B cell (primary cell): Measurements from ENCODE around the gene ANKLE1. TPM values are rescaled to one million over a fixed set of nuclear protein-coding genes. Genes with fewer than 3 reads are reported as not detected.

Experiments used
- ATAC-seq: fragments of 200-7000 bp; cut with Tn5 transposase; one replicate; pipeline ENCODE4 v1.10.0; 2021; ENCODE audit warnings: low read depth, mild to moderate bottlenecking, moderate number of reproducible peaks, moderate library complexity
- CTCF ChIA-PET: fragments of 350-600 bp; sonication (Branson Sonifier 250); formaldehyde crosslinking; loops from one replicate; lab custom pipeline; 2021; ENCODE audit warnings: antibody characterized with exemption, inconsistent platforms; lab: Charles Lee
- POLR2A ChIA-PET: fragments of 350-600 bp; sonication (Branson Sonifier 250); formaldehyde crosslinking; loops from one replicate; lab custom pipeline; 2021; ENCODE audit warnings: antibody characterized with exemption; lab: Charles Lee
- DNase-seq: peaks from one replicate; pipeline ENCODE4 v3.0.0; 2013
- H2AFZ ChIP-seq: 2 replicates; pipeline ENCODE4 v1.6.1; 2012; ENCODE audit warnings: mild to moderate bottlenecking, low read depth, low read length; ENCODE audit not compliant: insufficient read depth, poor library complexity, severe bottlenecking
- H3K27ac ChIP-seq, 2 donors: 1 replicate in 1 of 2; 2 replicates in 1 of 2; pipeline ENCODE4 v1.5.1; 2012 to 2013; ENCODE audit warnings: low read length in 2 of 2, mild to moderate bottlenecking in 2 of 2, moderate library complexity in 1 of 2
- H3K27me3 ChIP-seq, 4 experiments: fragments of 200-600 bp in 1 of 4; sonication (generic) in 1 of 4; replicated peaks in 1 of 4; 1 replicate in 2 of 4; 2 replicates in 2 of 4; pipeline versions ENCODE4 v1.6.1 to v1.7.0; 2013 to 2016; ENCODE audit warnings: low read length in 3 of 4, mild to moderate bottlenecking in 2 of 4, mixed read lengths in 1 of 4, moderate library complexity in 1 of 4; ENCODE audit not compliant: insufficient read depth in 4 of 4, control insufficient read depth in 3 of 4; ENCODE audit errors: control extremely low read depth in 1 of 4
- H3K36me3 ChIP-seq, 2 experiments: replicated peaks in 1 of 2; 1 replicate in 1 of 2; 2 replicates in 1 of 2; pipeline versions ENCODE4 v1.6.1 to v1.7.1; 2013; ENCODE audit warnings: low read length in 1 of 2; ENCODE audit not compliant: insufficient read depth in 2 of 2, control insufficient read depth in 1 of 2; ENCODE audit errors: control extremely low read depth in 1 of 2, extremely low read depth in 1 of 2
- H3K4me1 ChIP-seq, 2 donors: fragments of 200-600 bp in 1 of 2; sonication (generic) in 1 of 2; 1 replicate in 1 of 2; 2 replicates in 1 of 2; pipeline versions ENCODE4 v1.5.1 to v1.6.1; 2013 to 2017; ENCODE audit warnings: low read length in 2 of 2; ENCODE audit not compliant: control insufficient read depth in 2 of 2, insufficient read depth in 2 of 2
- H3K4me2 ChIP-seq: replicated peaks from 2 replicates; pipeline ENCODE3; 2012; ENCODE audit warnings: mild to moderate bottlenecking, low read depth, low read length; ENCODE audit not compliant: poor library complexity, severe bottlenecking
- H3K4me3 ChIP-seq, 5 experiments: fragments of 200-600 bp in 1 of 5; sonication (generic) in 1 of 5; 1 replicate in 3 of 5; 2 replicates in 2 of 5; pipeline versions ENCODE4 v1.5.1 to v1.7.0; 2011 to 2016; ENCODE audit warnings: low read length in 4 of 5, mild to moderate bottlenecking in 4 of 5, low read depth in 2 of 5, control low read depth in 1 of 5, moderate library complexity in 1 of 5; ENCODE audit not compliant: insufficient read depth in 1 of 5; ENCODE audit errors: control extremely low read depth in 1 of 5, extremely low read depth in 1 of 5
- H3K79me2 ChIP-seq: fragments of 200-600 bp; sonication (generic); one replicate; pipeline ENCODE4 v1.6.0; 2016; ENCODE audit warnings: low read length; ENCODE audit not compliant: control insufficient read depth, insufficient read depth
- H3K9ac ChIP-seq: fragments of 200-600 bp; sonication (generic); 2 replicates; pipeline ENCODE4 v1.6.1; 2017; ENCODE audit warnings: mild to moderate bottlenecking, low read length, moderate library complexity
- H3K9me3 ChIP-seq, 3 donors: one replicate each; pipeline versions ENCODE4 v1.6.1 to v1.7.1; 2013; ENCODE audit warnings: low read length in 2 of 3; ENCODE audit not compliant: control insufficient read depth in 2 of 3, insufficient read depth in 1 of 3; ENCODE audit errors: control extremely low read depth in 1 of 3
- H4K20me1 ChIP-seq: 2 replicates; pipeline ENCODE4 v1.6.0; 2012; ENCODE audit warnings: mild to moderate bottlenecking, low read length; ENCODE audit not compliant: insufficient read depth, control insufficient read depth, poor library complexity, severe bottlenecking
- H3K27ac Mint-ChIP-seq: one replicate; pipeline ENCODE4 v1.8.0; 2021; ENCODE audit warnings: mixed read lengths
- H3K27me3 Mint-ChIP-seq: one replicate; pipeline ENCODE4 v1.8.0; 2021; ENCODE audit warnings: mixed read lengths
- H3K4me1 Mint-ChIP-seq: one replicate; pipeline ENCODE4 v1.8.0; 2021; ENCODE audit warnings: mixed read lengths
- H3K4me3 Mint-ChIP-seq: one replicate; pipeline ENCODE4 v1.8.0; 2021; ENCODE audit warnings: mixed read lengths
- H3K9me3 Mint-ChIP-seq: one replicate; pipeline ENCODE4 v1.8.0; 2022; ENCODE audit warnings: mixed read lengths; ENCODE audit not compliant: insufficient read depth
- CTCF ChIP-seq: fragments of 200-600 bp; IDR thresholded peaks from one replicate; pipeline ENCODE4 v1.8.0; 2022; ENCODE audit warnings: antibody characterized with exemption, mild to moderate bottlenecking
- EZH2 ChIP-seq: IDR thresholded peaks from 2 replicates; pipeline ENCODE4 v1.6.1; 2012; ENCODE audit warnings: borderline replicate concordance, low read depth, mild to moderate bottlenecking, moderate library complexity, low read length; ENCODE audit not compliant: insufficient read depth, poor library complexity, severe bottlenecking
- WGBS: methylation state at CpG from one replicate; pipeline ENCODE4 v1.1.5; 2013; ENCODE audit warnings: missing lambda C conversion rate; ENCODE audit not compliant: insufficient coverage; 5-methylcytosine and 5-hydroxymethylcytosine counted together
- intact Hi-C: fragments of 100-400 bp; cut with micrococcal nuclease; formaldehyde crosslinking; loops from one replicate; pipeline ENCODE4 v1.10.0; 2022
- polyA plus RNA-seq: library from polyadenylated mRNA; depleted of rRNA; stranded (reverse); fragments of >200 nt; gene quantifications from 2 replicates; pipeline ENCODE4 v1.2.3, GENCODE V29; 2012
- total RNA-seq, 2 donors: library from RNA; stranded (reverse); fragments of 120-200 nt in 1 of 2; gene quantifications; 1 replicate in 1 of 2; 2 replicates in 1 of 2; pipeline versions ENCODE4 v1.2.3 to v1.2.4, GENCODE V29; 2013 to 2022

Gene ANKLE1
- total and polyA plus RNA-seq, 2 donors (not counting 1 experiment from before 2014, with no cell fraction given) = 6.2 to 7.6 TPM

- Mint-ChIP-seq H3K4me1 (peaks cover 18% of the 10 kb centered on the region), H3K4me3 (peak within 1 kb of the TSS; percentile 84), H3K9me3 (no peaks in the 10 kb centered on the region), H3K27ac (peak within 1 kb of the TSS; percentile 86), H3K27me3 (no peaks in the 10 kb centered on the region)
- intact Hi-C loops = loop anchor here (1.0 to 2.0 kb wide), 8 partner anchors 38 to 202 kb away; partner anchors contain the start of genes DDA1, GTPBP3, HAUS8 and MRPL34
- Histone ChIP-seq H3K4me2 (peak within 1 kb of the TSS; percentile 85), H3K9ac (peak within 1 kb of the TSS; percentile 75), H3K27me3 (no peaks in the 10 kb centered on the region), H3K36me3 (peaks cover 0 to 20% of the 10 kb centered on the region in 2 experiments), H3K27ac (peak within 1 kb of the TSS; percentile 56 to 67), H3K4me3 (peak within 1 kb of the TSS; percentile 76 to 95 (median 87)), H4K20me1 (no peaks in the 10 kb centered on the region), H3K9me3 (no peaks in the 10 kb centered on the region), H3K79me2 (peaks cover 19% of the 10 kb centered on the region), H3K4me1 (peaks cover 6 to 24% of the 10 kb centered on the region in 2 donors), H2AFZ (peak within 1 kb of the TSS; percentile 86)
- POLR2A ChIA-PET = interaction anchor here (0.6 to 1.9 kb wide), 12 partner anchors 12 to 1966 kb away, joined by 3 to 12 read pairs (median 5); partner anchors contain the start of genes DDA1, MRPL34, OCEL1 and USE1
- peak; percentile 98 for DNase-seq
- peak; percentile 100 for TF ChIP-seq EZH2
- TF ChIP-seq CTCF = no peak
- CTCF ChIA-PET = interaction anchor here (0.6 to 4.9 kb wide), 15 partner anchors 8 to 1632 kb away, joined by 3 to 52 read pairs (median 4); partner anchors contain the start of genes ABHD8, ANKLE1, HAUS8 and MRPL34
- under 1% methylated on average over 20 of the region's 27 CpGs for WGBS
- peak; percentile 89 for ATAC-seq
Observed at GRCh38 chr19:17266975-17267788, 14.5 kb upstream of the ANKLE1 start, which contains the start of gene BABAM1. TSS of gene BABAM1 (plus strand) at chr19:17267443. CDS start at chr19:17268807, 1,364 bp downstream.
